HepG2 (cell line): ENCODE measurements around the gene IQSEC1. TPM values are rescaled to one million over a fixed set of nuclear protein-coding genes. Genes with fewer than 3 reads are reported as not detected.

Experiments
- polyA plus RNA-seq, 8 experiments: library from polyadenylated mRNA; depleted of rRNA in 3 of 8; stranded (reverse) in 7 of 8; unstranded in 1 of 8; fragments of >200 nt; fragmentation: Illumina TruSeq in 4 of 8; extraction: Trizol in 4 of 8; gene quantifications; 2 replicates each; pipeline versions ENCODE4 v1.2.1 to v1.2.3, GENCODE V29; 2011 to 2016; ENCODE audit warnings: low read depth in 4 of 8, missing spikeins in 1 of 8, mixed read lengths in 1 of 8; ENCODE audit not compliant: insufficient read depth in 1 of 8
- small RNA-seq, 3 experiments: library from RNA; depleted of rRNA; stranded (forward); fragments of <200 nt; gene quantifications; one replicate each; pipeline ENCODE3, GENCODE V24; 2012; ENCODE audit warnings: low read depth in 2 of 3, low replicate concordance in 1 of 3; ENCODE audit not compliant: insufficient read length in 3 of 3, insufficient read depth in 2 of 3
- total RNA-seq, 5 experiments: library from RNA; depleted of rRNA; stranded (reverse); fragments of >200 nt; fragmentation: Illumina TruSeq; extraction: Trizol; gene quantifications; 2 replicates each; pipeline ENCODE4 v1.2.3, GENCODE V29; 2016; ENCODE audit warnings: low read depth in 1 of 5

Gene IQSEC1
- total and polyA plus RNA-seq, 2 of the 13 experiments (the other 11 are each of a cell fraction or from before 2014, with no cell fraction given), result 17.4 to 20.2 TPM

Small RNAs within 50 kb of the gene (small RNA-seq; reads per million reads assigned to genes)
- gene AC034198.1 (0 reads per million in 3 experiments), gene AC069271.1 (0 reads per million in 3 experiments)

Other genes with a start within 250 kb of the IQSEC1 start
- 1,781 and 2,179 TPM in 2 replicates for gene RPL32, start 231.9 kb downstream of the IQSEC1 start, total RNA-seq (2016; rRNA removed; fragmentation: Illumina TruSeq; extraction: Trizol)
- gene RPL32, start 231.9 kb downstream of the IQSEC1 start, polyA plus RNA-seq (2011; rRNA removed), result 2,268 and 2,401 TPM in 2 replicates